ENCODE measurements around the gene SCD5.

- TF ChIP-seq ZFHX2 (tag by site-specific recombination; conservative IDR thresholded peaks at IDR 0.05) (no peak), CTCF (tag by site-specific recombination; IDR thresholded peaks at IDR 0.05) (no peak), ZNF776 (tag by site-specific recombination; IDR thresholded peaks at IDR 0.05; ENCODE audit: borderline replicate concordance) (no peak), ZNF335 (tag by site-specific recombination; conservative IDR thresholded peaks at IDR 0.05) (no peak), ZNF510 (tag by site-specific recombination; IDR thresholded peaks at IDR 0.05; ENCODE audit: insufficient replicate concordance) (no peak), ZNF184 (tag by site-specific recombination; IDR thresholded peaks at IDR 0.05) (no peak), ZBTB10 (tag by site-specific recombination; IDR thresholded peaks at IDR 0.05) (no peak), ZNF302 (tag by site-specific recombination; IDR thresholded peaks at IDR 0.05; ENCODE audit: low read depth) (no peak), ZNF138 (tag by site-specific recombination; IDR thresholded peaks at IDR 0.05; ENCODE audit: borderline replicate concordance) (no peak), ZNF214 (tag by site-specific recombination; IDR thresholded peaks at IDR 0.05; ENCODE audit: borderline replicate concordance) (no peak), ZNF704 (tag by site-specific recombination; IDR thresholded peaks at IDR 0.05) (no peak), ZNF354C (tag by site-specific recombination; IDR thresholded peaks at IDR 0.05; ENCODE audit: borderline replicate concordance, low read depth) (no peak), ZNF133 (tag by site-specific recombination; IDR thresholded peaks at IDR 0.05) (no peak)
These were observed 18.3 kb downstream of the SCD5 start for GRCh38 chr4:82780170-82780751.
